AG09319 (cell line): ENCODE results near the gene WIPI1.

ENCODE experiments used
- DNase-seq: peaks from one replicate; pipeline ENCODE4 v3.0.0-alpha.2; 2010; ENCODE audit warnings: low read depth; ENCODE audit errors: extremely low read depth
- TF ChIP-seq, protein P1 (sequence below): IDR thresholded peaks from 2 replicates; pipeline ENCODE4 v1.5.1; 2011; ENCODE audit warnings: low read depth, mild to moderate bottlenecking, inconsistent platforms, low read length, moderate library complexity

Gene WIPI1

DNA sequence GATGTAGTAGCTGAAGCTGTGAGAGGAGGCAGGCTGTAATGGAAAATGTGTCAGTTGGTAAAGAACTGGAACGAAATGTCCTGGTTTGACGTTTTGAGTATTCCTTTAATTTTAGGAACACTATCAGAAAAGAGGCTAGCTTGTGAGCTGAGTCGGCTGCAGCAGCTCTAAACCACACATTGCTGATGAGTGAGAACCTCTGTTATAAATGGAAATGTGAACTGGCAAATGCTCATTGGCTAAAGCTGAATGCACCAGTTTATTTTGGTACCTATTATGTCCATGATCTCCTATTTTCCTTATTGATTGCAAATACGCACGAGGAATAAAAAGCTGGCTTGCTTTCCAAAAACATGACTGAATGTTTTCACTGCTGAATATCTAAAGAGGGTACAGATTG is 11.0 kb upstream of the WIPI1 start:
- TF ChIP-seq, protein P1, sequence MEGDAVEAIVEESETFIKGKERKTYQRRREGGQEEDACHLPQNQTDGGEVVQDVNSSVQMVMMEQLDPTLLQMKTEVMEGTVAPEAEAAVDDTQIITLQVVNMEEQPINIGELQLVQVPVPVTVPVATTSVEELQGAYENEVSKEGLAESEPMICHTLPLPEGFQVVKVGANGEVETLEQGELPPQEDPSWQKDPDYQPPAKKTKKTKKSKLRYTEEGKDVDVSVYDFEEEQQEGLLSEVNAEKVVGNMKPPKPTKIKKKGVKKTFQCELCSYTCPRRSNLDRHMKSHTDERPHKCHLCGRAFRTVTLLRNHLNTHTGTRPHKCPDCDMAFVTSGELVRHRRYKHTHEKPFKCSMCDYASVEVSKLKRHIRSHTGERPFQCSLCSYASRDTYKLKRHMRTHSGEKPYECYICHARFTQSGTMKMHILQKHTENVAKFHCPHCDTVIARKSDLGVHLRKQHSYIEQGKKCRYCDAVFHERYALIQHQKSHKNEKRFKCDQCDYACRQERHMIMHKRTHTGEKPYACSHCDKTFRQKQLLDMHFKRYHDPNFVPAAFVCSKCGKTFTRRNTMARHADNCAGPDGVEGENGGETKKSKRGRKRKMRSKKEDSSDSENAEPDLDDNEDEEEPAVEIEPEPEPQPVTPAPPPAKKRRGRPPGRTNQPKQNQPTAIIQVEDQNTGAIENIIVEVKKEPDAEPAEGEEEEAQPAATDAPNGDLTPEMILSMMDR: no peak
- DNase-seq: no peak

DNA sequence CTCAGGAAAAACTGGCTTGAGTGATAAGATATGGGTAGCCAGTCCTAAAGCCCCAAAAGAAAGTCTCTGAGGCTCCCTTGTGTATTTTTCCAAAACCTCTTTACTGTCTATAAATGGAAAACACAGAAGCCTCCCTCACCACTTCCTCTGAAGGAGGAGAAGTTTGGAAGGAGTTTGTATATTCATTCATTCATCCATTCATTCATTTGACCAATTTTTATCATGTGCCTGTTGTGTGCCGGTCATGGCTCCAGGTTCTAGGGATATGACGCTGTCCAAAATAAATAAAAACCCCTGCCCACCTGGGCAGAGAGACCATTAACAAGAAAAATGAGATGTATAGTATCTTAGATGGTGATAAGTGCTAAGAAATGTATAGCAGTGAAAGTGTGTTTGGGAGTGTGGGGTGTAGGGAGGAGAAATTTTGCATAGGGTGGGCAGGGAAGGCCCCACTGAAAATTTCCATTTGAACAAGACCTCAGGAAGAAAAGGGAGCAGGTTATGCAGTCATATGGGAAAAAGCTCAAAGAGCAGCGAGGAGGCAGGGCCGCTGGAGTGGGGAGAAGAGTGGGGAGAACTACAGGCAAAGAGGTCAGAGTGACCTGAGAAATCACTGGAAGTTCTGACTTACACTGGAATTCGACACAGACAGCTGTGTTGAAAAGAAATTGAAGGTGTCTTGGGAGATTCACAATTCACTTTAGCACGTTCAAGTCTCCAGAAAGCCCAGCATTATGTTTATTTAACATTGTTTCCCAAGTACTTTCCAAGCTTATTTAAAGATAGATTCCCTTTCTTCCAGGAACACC is 6.1 kb upstream of the WIPI1 start:
- no peak for DNase-seq

DNA sequence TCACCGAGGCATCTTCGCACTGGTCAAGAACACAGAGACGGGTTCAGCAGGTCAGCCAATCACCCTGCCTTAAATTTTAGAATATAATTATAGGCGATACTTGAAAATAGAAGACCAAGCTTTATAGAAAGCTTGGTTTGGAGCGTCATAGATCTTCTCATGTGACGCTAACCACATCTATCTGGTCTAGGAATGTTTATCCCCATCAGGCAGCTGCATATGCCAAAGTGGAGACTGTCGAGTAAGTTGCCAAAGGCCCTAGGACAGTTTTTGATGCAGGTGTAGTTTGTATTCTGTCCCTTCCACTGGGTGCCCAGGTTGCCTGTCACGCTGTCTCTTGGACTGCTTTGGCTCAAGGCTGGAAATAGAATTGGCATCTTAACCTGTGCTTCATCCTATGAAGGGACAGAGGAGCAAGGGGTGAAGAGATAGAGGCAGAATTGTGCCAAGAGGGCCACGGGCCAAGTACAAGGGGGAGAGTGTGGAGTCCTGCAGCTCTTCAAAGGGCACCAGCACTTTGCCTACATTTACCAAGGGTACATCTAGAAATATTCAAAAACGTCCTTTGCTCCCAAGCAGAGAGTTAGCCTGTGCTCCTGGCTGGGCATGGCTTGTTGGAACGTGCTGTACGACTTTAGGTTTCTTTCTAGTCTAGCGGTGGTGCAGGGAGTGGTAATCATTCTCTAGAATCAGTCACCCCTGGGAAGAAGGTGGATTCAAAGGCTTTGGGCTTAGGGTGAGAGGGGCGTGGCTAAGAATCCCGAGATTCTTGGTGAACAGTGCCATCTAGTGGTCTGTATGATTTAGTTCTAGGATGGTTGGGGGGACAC is 5.3 kb upstream of the WIPI1 start:
- TF ChIP-seq, protein P1: peak; percentile 60
- peak; percentile 51 for DNase-seq

More for the DNA sequence above, 6.1 kb upstream of the WIPI1 start:
- TF ChIP-seq, protein P1: no peak

DNA sequence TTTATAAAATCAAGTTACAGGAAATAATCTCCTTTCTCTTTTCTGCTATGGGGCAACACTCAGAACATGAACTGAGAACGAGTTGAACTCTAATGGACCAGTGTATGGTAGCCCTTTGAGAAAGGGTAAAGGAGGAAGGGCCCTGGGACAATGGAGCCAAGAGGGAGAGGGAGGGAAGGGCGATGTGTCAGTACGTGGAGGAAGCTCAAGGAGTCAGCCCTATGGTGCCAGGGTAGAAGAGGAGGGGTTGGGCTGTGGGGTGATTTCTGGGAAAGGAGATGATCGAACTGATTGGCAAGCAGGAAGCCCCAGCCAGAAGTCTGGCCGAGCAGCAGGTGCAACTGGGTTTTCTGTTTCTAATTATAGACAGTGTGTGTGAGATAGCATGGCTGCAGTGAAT is 4.3 kb upstream of the WIPI1 start:
- TF ChIP-seq, protein P1: no peak
- DNase-seq: no peak

DNA sequence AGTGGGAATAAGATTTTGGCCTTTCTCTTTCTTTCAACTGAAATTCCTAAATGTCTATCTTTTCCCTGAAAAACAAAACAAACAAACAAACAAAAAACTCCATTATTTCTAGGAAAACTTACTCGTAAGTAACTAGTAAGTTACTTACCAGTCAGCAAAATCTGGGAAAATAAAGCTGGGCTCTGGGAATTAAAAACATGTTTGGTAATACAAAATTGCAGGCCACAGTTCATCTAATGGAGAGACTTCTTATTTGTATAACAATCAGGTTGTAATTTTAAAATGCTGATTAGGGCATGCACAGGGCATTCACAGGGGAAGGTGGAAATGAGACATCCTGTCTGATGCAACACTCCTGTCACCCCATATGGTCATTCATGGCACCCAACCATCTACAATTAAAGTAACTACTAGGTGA is 3.8 kb upstream of the WIPI1 start:
- TF ChIP-seq, protein P1: no peak
- DNase-seq: no peak

DNA sequence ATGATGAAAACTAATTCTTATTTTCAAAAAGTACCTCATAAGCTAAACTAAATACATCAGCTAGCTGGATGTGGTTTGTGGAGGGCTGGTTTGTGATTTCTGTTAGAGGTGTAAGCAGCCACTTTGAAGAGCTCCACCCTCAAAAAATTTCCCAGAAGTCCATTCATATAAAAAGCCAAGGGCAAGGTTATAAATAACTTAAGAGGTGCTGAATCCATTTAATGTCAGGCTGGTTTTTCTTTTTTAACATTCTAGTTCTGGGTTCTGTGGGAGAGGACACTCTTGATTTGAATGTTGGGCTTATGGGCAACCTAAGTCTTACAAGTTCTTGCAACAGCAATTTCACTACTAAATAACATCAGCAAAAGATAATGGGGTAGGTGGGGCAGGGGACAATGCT is 3.4 kb upstream of the WIPI1 start:
- TF ChIP-seq, protein P1: no peak
- no peak for DNase-seq

DNA sequence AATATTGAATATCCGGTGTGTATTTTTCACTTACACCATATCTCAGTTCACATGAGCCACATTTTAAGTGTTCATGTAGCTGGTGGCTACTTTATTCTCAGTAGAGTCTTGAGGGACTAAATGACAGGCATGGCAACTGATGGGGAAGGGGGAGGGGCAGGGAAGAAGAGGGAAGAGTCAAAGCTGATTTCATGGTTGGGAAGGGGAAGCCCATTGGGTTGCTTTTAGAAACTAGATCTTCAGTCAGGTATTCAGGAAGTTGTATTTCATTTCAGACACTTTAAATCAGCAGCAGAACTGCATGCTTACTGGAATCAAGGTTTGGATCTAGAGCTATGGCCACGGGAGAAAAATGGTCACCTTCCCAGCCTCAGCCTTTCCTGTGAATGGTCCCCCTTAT is 2.9 kb upstream of the WIPI1 start:
- DNase-seq: no peak

More for the DNA sequence above, 2.9 kb upstream of the WIPI1 start:
- TF ChIP-seq, protein P1: no peak
